Natural killer cell (primary cell): ENCODE data around the gene ZNF268. TPM values are rescaled to one million over a fixed set of nuclear protein-coding genes. Genes with fewer than 3 reads are reported as not detected.

Experiments used
- ATAC-seq, 3 donors: fragments of 150-1000 bp in 2 of 3; fragments of 200-7000 bp in 1 of 3; cut with Tn5 transposase; 1 replicate in 1 of 3; 2 replicates in 2 of 3; pipeline ENCODE4 v1.10.0; 2021; ENCODE audit warnings: mild to moderate bottlenecking in 2 of 3, moderate library complexity in 2 of 3
- DNase-seq, 2 donors: peaks; one replicate each; pipeline versions ENCODE4 v3.0.0 to v3.0.0-alpha.2; 2013 to 2021; ENCODE audit warnings: mixed read lengths in 1 of 2
- H3K27ac ChIP-seq: one replicate; pipeline ENCODE4 v1.5.1; 2013; ENCODE audit warnings: mild to moderate bottlenecking, low read length
- H3K27me3 ChIP-seq: one replicate; pipeline ENCODE4 v1.6.1; 2013; ENCODE audit warnings: low read length; ENCODE audit not compliant: control insufficient read depth, insufficient read depth
- H3K36me3 ChIP-seq: one replicate; pipeline ENCODE4 v1.6.1; 2013; ENCODE audit warnings: low read length; ENCODE audit not compliant: control insufficient read depth, insufficient read depth
- H3K4me1 ChIP-seq: one replicate; pipeline ENCODE4 v1.6.1; 2013; ENCODE audit warnings: low read length; ENCODE audit not compliant: control insufficient read depth, insufficient read depth
- H3K4me3 ChIP-seq: one replicate; pipeline ENCODE4 v1.5.1; 2013; ENCODE audit warnings: low read length
- H3K9me3 ChIP-seq: one replicate; pipeline ENCODE4 v1.6.1; 2013; ENCODE audit warnings: low read length; ENCODE audit not compliant: control insufficient read depth, insufficient read depth
- H3K27ac Mint-ChIP-seq, 2 donors: one replicate each; pipeline ENCODE4 v1.8.0; 2022; ENCODE audit warnings: mild to moderate bottlenecking in 2 of 2, mixed read lengths in 2 of 2, moderate library complexity in 1 of 2
- H3K27me3 Mint-ChIP-seq, 2 donors: one replicate each; pipeline ENCODE4 v1.8.0; 2022; ENCODE audit warnings: low read depth in 2 of 2, mixed read lengths in 2 of 2
- H3K36me3 Mint-ChIP-seq: one replicate; pipeline ENCODE4 v1.8.0; 2022; ENCODE audit warnings: mixed read lengths
- H3K4me1 Mint-ChIP-seq, 2 donors: one replicate each; pipeline ENCODE4 v1.8.0; 2022; ENCODE audit warnings: mixed read lengths in 2 of 2
- H3K4me3 Mint-ChIP-seq: one replicate; pipeline ENCODE4 v1.8.0; 2022; ENCODE audit warnings: mild to moderate bottlenecking, moderate library complexity, mixed read lengths
- H3K9me3 Mint-ChIP-seq, 2 donors: one replicate each; pipeline ENCODE4 v1.8.0; 2022; ENCODE audit warnings: mixed read lengths in 2 of 2
- WGBS: methylation state at CpG from one replicate; pipeline ENCODE4 v1.1.7; 2013; ENCODE audit warnings: missing lambda C conversion rate; ENCODE audit not compliant: insufficient coverage; 5-methylcytosine and 5-hydroxymethylcytosine counted together
- intact Hi-C: fragments of 100-400 bp; cut with micrococcal nuclease; formaldehyde crosslinking; loops from one replicate; pipeline ENCODE4 v1.14.2; 2022
- total RNA-seq, 4 donors: library from RNA; stranded (reverse); fragments of 120-200 nt in 1 of 4; gene quantifications; one replicate each; pipeline versions ENCODE4 v1.2.3 to v1.2.4, GENCODE V29; 2013 to 2022
- TF ChIP-seq, protein P1 (sequence below): fragments of 200-600 bp; IDR thresholded peaks from one replicate; pipeline ENCODE4 v1.8.0; 2022; ENCODE audit warnings: antibody characterized with exemption

ZNF268 gene
- total RNA-seq, 3 donors from 2014 or later (not counting 1 experiment from before 2014, with no cell fraction given) = 12.7 to 17.5 (median 14.3) TPM

DNA sequence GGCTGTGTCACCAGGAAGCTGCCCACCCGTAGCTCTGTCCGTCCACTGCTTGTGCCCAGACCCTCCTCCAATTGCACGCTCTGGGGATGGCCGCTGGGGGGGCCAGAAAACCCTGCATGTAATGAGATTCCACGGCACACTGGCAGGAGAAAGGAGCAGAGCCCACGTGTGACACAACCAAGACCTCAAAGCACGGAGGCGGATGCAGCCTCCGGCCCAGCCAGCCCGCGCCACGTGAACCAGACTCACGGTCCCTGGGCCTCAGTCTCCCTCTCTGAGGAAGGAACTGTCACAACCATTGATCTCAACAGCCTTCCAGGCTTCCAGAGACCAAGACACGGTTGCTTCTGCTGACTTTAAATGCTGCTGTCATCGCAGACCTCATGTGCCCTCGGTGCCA is 39.9 kb downstream of the ZNF268 start:
- Mint-ChIP-seq H3K9me3 (peaks cover 6 to 18% of the 10 kb centered on the region in 2 donors), H3K4me1 (no peaks in the 10 kb centered on the region), H3K36me3 (no peaks in the 10 kb centered on the region), H3K27ac (no peak overlapping the region), H3K4me3 (no peak overlapping the region), H3K27me3 (no peaks in the 10 kb centered on the region)
- Histone ChIP-seq H3K4me1 (no peaks in the 10 kb centered on the region), H3K36me3 (no peaks in the 10 kb centered on the region), H3K4me3 (no peak overlapping the region), H3K27me3 (no peaks in the 10 kb centered on the region), H3K9me3 (peaks cover 87% of the 10 kb centered on the region), H3K27ac (no peak overlapping the region)
- WGBS = 92% methylated on average over 16 of the region's 16 CpGs
- intact Hi-C loops = no loop called here
- DNase-seq (no peak), ATAC-seq (no peak)
- TF ChIP-seq, protein P1, sequence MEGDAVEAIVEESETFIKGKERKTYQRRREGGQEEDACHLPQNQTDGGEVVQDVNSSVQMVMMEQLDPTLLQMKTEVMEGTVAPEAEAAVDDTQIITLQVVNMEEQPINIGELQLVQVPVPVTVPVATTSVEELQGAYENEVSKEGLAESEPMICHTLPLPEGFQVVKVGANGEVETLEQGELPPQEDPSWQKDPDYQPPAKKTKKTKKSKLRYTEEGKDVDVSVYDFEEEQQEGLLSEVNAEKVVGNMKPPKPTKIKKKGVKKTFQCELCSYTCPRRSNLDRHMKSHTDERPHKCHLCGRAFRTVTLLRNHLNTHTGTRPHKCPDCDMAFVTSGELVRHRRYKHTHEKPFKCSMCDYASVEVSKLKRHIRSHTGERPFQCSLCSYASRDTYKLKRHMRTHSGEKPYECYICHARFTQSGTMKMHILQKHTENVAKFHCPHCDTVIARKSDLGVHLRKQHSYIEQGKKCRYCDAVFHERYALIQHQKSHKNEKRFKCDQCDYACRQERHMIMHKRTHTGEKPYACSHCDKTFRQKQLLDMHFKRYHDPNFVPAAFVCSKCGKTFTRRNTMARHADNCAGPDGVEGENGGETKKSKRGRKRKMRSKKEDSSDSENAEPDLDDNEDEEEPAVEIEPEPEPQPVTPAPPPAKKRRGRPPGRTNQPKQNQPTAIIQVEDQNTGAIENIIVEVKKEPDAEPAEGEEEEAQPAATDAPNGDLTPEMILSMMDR = no peak

DNA sequence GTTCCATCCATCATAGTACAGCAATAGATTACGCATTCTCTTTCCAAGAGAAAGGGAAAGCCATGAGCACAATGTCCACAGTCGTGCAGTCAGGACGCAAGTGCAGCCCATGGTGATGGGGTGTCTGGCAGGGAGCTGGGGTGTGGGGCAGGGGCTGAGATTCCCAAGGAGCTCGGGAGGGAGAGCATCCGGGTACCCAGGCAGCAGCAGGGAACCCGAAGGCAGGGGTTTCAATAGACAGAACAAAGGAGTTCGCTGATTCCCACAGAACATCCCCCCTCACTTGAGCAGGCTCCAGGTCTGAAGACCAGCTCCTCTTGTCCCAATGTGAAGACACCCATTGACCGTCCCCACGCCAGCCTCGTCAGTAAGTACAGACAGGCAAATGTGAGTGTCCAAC is 40.9 kb downstream of the ZNF268 start:
- intact Hi-C loops = no loop called here
- Histone ChIP-seq H3K27me3 (no peaks in the 10 kb centered on the region), H3K4me3 (no peak overlapping the region), H3K36me3 (no peaks in the 10 kb centered on the region), H3K27ac (no peak overlapping the region), H3K9me3 (peaks cover 87% of the 10 kb centered on the region), H3K4me1 (no peaks in the 10 kb centered on the region)
- TF ChIP-seq, protein P1 = no peak
- Mint-ChIP-seq H3K27me3 (no peaks in the 10 kb centered on the region), H3K9me3 (peaks cover 6 to 18% of the 10 kb centered on the region in 2 donors), H3K4me3 (no peak overlapping the region), H3K36me3 (no peaks in the 10 kb centered on the region), H3K4me1 (no peaks in the 10 kb centered on the region), H3K27ac (no peak overlapping the region)
- DNase-seq (no peak), ATAC-seq (no peak)
- 91% methylated on average over 10 of the region's 10 CpGs for WGBS

DNA sequence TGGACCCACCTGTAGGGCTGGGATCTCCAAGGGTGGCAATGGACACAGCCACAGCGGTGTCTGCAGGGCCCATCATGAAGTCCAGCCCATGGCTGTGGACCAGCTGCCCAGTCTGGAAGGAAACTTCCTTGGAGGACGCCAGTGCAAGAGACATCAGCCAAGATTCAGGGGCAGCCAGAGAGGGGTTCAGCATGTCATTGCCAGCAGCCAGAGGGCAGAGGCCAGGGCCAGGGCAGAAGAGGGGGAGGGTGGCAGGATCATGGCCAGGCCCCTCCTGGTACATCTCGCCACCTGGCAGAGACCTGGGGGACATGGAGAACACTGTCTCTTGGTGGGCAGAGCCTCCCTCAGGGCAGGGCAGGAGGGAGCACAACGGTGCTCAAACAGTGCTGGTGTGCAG is 44.2 kb downstream of the ZNF268 start:
- Mint-ChIP-seq H3K4me1 (no peaks in the 10 kb centered on the region), H3K27ac (no peak overlapping the region), H3K9me3 (peaks cover 13 to 15% of the 10 kb centered on the region in 2 donors), H3K36me3 (peaks cover 20% of the 10 kb centered on the region), H3K27me3 (no peaks in the 10 kb centered on the region), H3K4me3 (no peak overlapping the region)
- Histone ChIP-seq H3K27me3 (no peaks in the 10 kb centered on the region), H3K9me3 (peaks cover 78% of the 10 kb centered on the region), H3K27ac (no peak overlapping the region), H3K36me3 (no peaks in the 10 kb centered on the region), H3K4me1 (no peaks in the 10 kb centered on the region), H3K4me3 (no peak overlapping the region)
- DNase-seq (no peak), ATAC-seq (peak in 1 of 3 donors; percentile 5)
- TF ChIP-seq, protein P1 = no peak
- intact Hi-C loops = no loop called here
- 87% methylated on average over 4 of the region's 4 CpGs for WGBS

DNA sequence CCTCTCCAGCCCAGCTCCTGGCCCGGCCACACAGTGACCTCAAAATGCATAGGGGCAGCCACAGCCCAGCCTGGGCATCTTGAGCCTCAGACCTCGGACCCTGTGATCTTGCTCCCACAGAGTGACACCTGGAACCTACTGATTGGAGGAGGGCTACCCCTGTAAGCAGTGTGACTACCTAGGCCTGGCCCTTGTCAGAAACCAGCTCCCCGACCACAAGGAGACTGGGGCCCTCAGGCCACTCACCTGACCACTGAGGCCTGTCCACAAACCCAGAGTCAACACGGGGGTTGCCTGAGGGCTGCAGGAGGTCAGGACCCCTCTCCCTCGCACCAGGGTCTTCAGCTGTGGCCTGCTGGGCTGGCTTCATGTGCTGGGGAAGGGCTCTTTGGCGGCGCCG is 45.4 kb downstream of the ZNF268 start:
- no peaks in the 10 kb centered on the region for H3K4me1 Mint-ChIP-seq
- no peaks in the 10 kb centered on the region for H3K4me1 ChIP-seq
- no peak for ATAC-seq
- WGBS = 84% methylated on average over 8 of the region's 8 CpGs
- no peaks in the 10 kb centered on the region for H3K36me3 ChIP-seq
- no peaks in the 10 kb centered on the region for H3K27me3 Mint-ChIP-seq
- no peak overlapping the region for H3K4me3 Mint-ChIP-seq
- TF ChIP-seq, protein P1 = no peak
- H3K27ac ChIP-seq = no peak overlapping the region
- H3K27ac Mint-ChIP-seq = no peak overlapping the region
- DNase-seq = no peak
- no peaks in the 10 kb centered on the region for H3K27me3 ChIP-seq
- H3K4me3 ChIP-seq = no peak overlapping the region
- H3K9me3 ChIP-seq = peaks cover 76% of the 10 kb centered on the region
- peaks cover 20% of the 10 kb centered on the region for H3K36me3 Mint-ChIP-seq
- intact Hi-C loops = no loop called here
- H3K9me3 Mint-ChIP-seq = peaks cover 13 to 15% of the 10 kb centered on the region in 2 donors
